ENCODE measurements around the gene CCDC33.

Gene CCDC33

DNA sequence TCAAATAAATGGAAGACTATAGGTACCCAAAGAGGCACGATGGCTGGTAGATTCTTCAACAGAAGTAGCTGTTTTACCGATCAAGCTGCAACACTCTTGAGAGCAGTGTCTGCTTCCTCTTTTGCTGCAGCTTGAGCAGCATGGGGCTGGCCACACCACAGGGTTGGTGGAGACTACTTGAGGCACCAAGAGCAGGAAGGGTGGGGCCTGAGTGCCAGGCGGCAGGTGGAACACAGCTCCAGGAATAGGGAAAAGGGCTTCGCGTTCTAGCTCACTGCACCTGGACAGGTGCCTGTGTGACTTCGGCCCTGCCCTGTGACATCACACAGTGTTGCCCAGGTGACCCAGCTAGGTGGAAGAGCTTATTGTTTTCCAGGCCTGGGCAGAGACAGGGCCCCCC lies at the start of gene CCDC33:
Gene CCDC33, plus strand, starts transcription at position 365 of the 400 bp plus-strand sequence. CDS start 394 bp downstream, outside the sequence.
- H3K4me3 ChIP-seq (ENCODE audit: low read length), result no peak within 1 kb of the TSS
- H3K36me3 ChIP-seq (ENCODE audit: control insufficient read depth, insufficient read depth, low read length, severe bottlenecking), result no peaks in the 10 kb centered on the region
- H3K27me3 ChIP-seq (replicated peaks; ENCODE audit: control insufficient read depth, insufficient read depth, low read length), result peaks cover 4% of the 10 kb centered on the region
- no peak within 1 kb of the TSS for H3K9ac ChIP-seq (ENCODE audit: low read length)
- DNase-seq (ENCODE audit: low read depth), result no peak
- no peaks in the 10 kb centered on the region for H3K9me3 ChIP-seq (ENCODE audit: control insufficient read depth, low read length)
- H3K4me1 ChIP-seq (ENCODE audit: control insufficient read depth, insufficient read depth, low read length), result peaks cover 35% of the 10 kb centered on the region

- Histone ChIP-seq H3K9ac (ENCODE audit: low read length) (no peak overlapping the region), H3K4me1 (ENCODE audit: control insufficient read depth, insufficient read depth, low read length) (peaks cover 21% of the 10 kb centered on the region), H3K4me3 (ENCODE audit: low read length) (no peak overlapping the region), H3K36me3 (ENCODE audit: control insufficient read depth, insufficient read depth, low read length, severe bottlenecking) (no peaks in the 10 kb centered on the region), H3K9me3 (ENCODE audit: control insufficient read depth, low read length) (no peaks in the 10 kb centered on the region), H3K27me3 (replicated peaks; ENCODE audit: control insufficient read depth, insufficient read depth, low read length) (no peaks in the 10 kb centered on the region)
- no peak for DNase-seq (ENCODE audit: low read depth)
These were observed 47.9 kb upstream of the CCDC33 start for GRCh38 chr15:74188216-74188615.

- Histone ChIP-seq H3K4me1 (ENCODE audit: control insufficient read depth, insufficient read depth, low read length) (peaks cover 40% of the 10 kb centered on the region), H3K9ac (ENCODE audit: low read length) (no peak overlapping the region), H3K36me3 (ENCODE audit: control insufficient read depth, insufficient read depth, low read length, severe bottlenecking) (no peaks in the 10 kb centered on the region), H3K9me3 (ENCODE audit: control insufficient read depth, low read length) (no peaks in the 10 kb centered on the region), H3K27me3 (replicated peaks; ENCODE audit: control insufficient read depth, insufficient read depth, low read length) (no peaks in the 10 kb centered on the region), H3K4me3 (ENCODE audit: low read length) (no peak overlapping the region)
- DNase-seq (ENCODE audit: low read depth), result no peak
These were observed 44.3 kb upstream of the CCDC33 start for GRCh38 chr15:74191798-74192197.

DNA sequence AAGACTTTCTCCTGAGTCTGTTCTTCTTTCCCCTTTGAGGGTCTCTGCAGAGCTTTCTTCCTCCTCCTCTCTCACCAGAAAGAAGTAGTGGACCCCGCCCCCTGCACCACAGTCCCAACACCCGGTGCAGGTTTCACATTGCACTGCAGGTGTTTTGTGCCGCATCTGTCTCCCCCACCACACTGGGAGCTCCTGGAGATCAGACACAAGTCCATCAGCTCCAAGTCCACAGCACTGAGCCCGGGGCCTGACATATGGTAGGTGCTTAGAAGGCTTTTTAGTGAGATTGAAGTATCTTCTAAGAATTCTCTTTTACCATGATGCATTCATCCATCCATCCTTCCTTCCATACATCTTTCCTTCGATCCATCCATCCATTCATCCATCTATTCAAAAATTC lies 43.4 kb upstream of the CCDC33 start:
- Histone ChIP-seq H3K4me3 (ENCODE audit: low read length) (no peak overlapping the region), H3K27me3 (replicated peaks; ENCODE audit: control insufficient read depth, insufficient read depth, low read length) (no peaks in the 10 kb centered on the region), H3K9ac (ENCODE audit: low read length) (no peak overlapping the region), H3K4me1 (ENCODE audit: control insufficient read depth, insufficient read depth, low read length) (peaks cover 42% of the 10 kb centered on the region), H3K9me3 (ENCODE audit: control insufficient read depth, low read length) (no peaks in the 10 kb centered on the region), H3K36me3 (ENCODE audit: control insufficient read depth, insufficient read depth, low read length, severe bottlenecking) (no peaks in the 10 kb centered on the region)
- no peak for DNase-seq (ENCODE audit: low read depth)

DNA sequence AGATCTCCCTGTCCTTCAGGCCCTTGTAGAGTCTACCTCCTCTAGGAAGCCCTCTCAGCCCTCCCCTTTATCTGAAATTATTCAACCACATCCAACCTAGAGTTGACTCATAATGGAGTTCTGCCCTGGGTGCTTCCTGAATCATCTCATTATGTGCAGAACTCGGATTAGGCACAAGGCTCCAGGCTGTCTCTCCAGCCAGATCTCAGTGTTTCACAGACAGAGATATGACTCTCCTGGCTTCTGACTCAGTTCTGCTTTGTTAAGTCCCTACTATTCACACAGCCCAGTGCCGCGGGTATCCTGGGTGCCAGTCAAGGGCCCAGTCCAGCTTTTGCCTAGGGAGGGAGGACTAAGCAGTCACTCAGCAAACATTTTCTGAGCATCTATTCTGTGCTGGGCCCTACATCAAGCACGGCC lies 42.8 kb upstream of the CCDC33 start:
- no peaks in the 10 kb centered on the region for H3K9me3 ChIP-seq (ENCODE audit: control insufficient read depth, low read length)
- H3K4me1 ChIP-seq (ENCODE audit: control insufficient read depth, insufficient read depth, low read length), result peaks cover 42% of the 10 kb centered on the region
- no peaks in the 10 kb centered on the region for H3K27me3 ChIP-seq (replicated peaks; ENCODE audit: control insufficient read depth, insufficient read depth, low read length)
- H3K4me3 ChIP-seq (ENCODE audit: low read length), result no peak overlapping the region
- H3K36me3 ChIP-seq (ENCODE audit: control insufficient read depth, insufficient read depth, low read length, severe bottlenecking), result no peaks in the 10 kb centered on the region
- H3K9ac ChIP-seq (ENCODE audit: low read length), result peak overlapping the region; percentile 14
- peak; percentile 74 for DNase-seq (ENCODE audit: low read depth)

- Histone ChIP-seq H3K9ac (ENCODE audit: low read length) (peak overlapping the region; percentile 14), H3K4me3 (ENCODE audit: low read length) (no peak overlapping the region), H3K9me3 (ENCODE audit: control insufficient read depth, low read length) (no peaks in the 10 kb centered on the region), H3K36me3 (ENCODE audit: control insufficient read depth, insufficient read depth, low read length, severe bottlenecking) (no peaks in the 10 kb centered on the region), H3K4me1 (ENCODE audit: control insufficient read depth, insufficient read depth, low read length) (peaks cover 42% of the 10 kb centered on the region), H3K27me3 (replicated peaks; ENCODE audit: control insufficient read depth, insufficient read depth, low read length) (no peaks in the 10 kb centered on the region)
- no peak for DNase-seq (ENCODE audit: low read depth)
These were observed 42.2 kb upstream of the CCDC33 start for GRCh38 chr15:74193905-74194304.

DNA sequence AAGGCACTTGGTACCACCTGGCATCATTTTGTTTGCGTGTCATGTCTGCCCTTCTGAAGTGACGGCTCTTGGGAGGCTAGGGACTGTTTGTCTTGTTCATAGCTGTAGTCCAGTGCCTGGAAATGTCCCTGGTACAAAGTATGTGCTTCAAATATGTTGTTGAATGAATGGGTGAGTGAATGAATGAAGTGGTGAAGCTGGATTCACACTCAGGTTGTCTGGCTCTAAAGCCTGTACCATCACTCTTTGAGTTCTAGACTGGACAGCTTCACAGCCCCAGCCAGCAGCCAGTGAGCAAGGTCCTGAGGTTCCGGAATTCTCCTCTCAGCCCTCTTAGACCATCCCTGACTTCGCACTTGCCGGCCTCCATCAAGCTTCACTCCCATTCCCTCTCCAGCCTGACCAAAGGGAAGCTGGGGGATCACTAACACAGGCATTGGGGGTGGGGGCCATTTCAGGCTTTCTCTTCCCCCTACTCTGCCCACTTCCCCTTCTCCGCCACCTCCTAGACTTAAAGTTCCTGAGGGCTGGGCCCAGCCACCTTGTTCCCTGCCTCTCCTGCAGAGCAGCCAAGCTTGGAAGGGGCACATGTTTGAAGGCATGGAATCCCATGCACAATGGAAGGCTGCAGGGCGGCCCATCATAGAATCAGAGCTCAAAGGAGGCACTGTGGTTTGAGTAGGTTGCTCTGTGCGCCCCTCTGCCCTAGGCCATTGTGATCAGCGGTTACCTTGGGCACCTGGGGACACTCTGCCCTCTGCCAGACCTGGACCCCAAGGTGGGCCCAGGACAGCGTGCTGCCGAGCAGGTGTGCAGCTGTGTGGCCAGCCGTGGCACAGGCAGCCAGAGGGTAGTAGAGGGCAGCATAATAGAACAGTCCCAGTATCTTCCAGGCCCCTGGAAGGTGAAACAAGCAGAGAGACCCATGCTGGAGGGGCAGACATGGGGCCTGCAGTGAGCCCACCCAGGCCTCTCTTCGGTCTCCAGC lies 41.3 kb upstream of the CCDC33 start:
- H3K9ac ChIP-seq (ENCODE audit: low read length), result no peak overlapping the region
- H3K27me3 ChIP-seq (replicated peaks; ENCODE audit: control insufficient read depth, insufficient read depth, low read length), result no peaks in the 10 kb centered on the region
- no peak overlapping the region for H3K4me3 ChIP-seq (ENCODE audit: low read length)
- no peaks in the 10 kb centered on the region for H3K36me3 ChIP-seq (ENCODE audit: control insufficient read depth, insufficient read depth, low read length, severe bottlenecking)
- H3K4me1 ChIP-seq (ENCODE audit: control insufficient read depth, insufficient read depth, low read length), result peaks cover 42% of the 10 kb centered on the region
- H3K9me3 ChIP-seq (ENCODE audit: control insufficient read depth, low read length), result no peaks in the 10 kb centered on the region
- DNase-seq (ENCODE audit: low read depth), result no peak

DNA sequence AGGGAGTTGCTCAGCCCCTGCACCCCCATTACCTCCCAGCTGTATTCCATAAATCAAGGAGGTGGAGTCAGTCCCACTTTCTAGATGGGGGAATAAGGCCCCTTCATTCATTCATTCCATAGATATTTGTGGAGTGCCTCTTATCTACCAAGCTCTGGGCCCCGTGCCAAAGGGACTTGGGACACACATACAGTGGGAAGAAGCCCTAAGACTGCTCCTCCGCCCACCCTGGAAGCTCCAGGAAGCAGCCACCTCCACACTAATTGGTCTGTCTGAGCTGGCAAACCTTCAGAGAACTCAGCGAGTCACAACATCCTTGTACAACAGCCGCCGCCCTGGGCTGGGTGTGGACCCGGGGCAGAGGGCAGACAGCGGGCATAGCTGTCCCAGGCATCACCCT lies 40.0 kb upstream of the CCDC33 start:
- H3K9me3 ChIP-seq (ENCODE audit: control insufficient read depth, low read length), result no peaks in the 10 kb centered on the region
- no peaks in the 10 kb centered on the region for H3K27me3 ChIP-seq (replicated peaks; ENCODE audit: control insufficient read depth, insufficient read depth, low read length)
- no peaks in the 10 kb centered on the region for H3K36me3 ChIP-seq (ENCODE audit: control insufficient read depth, insufficient read depth, low read length, severe bottlenecking)
- H3K4me1 ChIP-seq (ENCODE audit: control insufficient read depth, insufficient read depth, low read length), result peaks cover 54% of the 10 kb centered on the region
- peak; percentile 93 for DNase-seq (ENCODE audit: low read depth)
- no peak overlapping the region for H3K4me3 ChIP-seq (ENCODE audit: low read length)
- H3K9ac ChIP-seq (ENCODE audit: low read length), result no peak overlapping the region

GRCh38 chr15:74197176-74197965 lies 38.8 kb upstream of the CCDC33 start:
- Histone ChIP-seq H3K27me3 (replicated peaks; ENCODE audit: control insufficient read depth, insufficient read depth, low read length) (no peaks in the 10 kb centered on the region), H3K36me3 (ENCODE audit: control insufficient read depth, insufficient read depth, low read length, severe bottlenecking) (no peaks in the 10 kb centered on the region), H3K9ac (ENCODE audit: low read length) (no peak overlapping the region), H3K4me3 (ENCODE audit: low read length) (no peak overlapping the region), H3K9me3 (ENCODE audit: control insufficient read depth, low read length) (no peaks in the 10 kb centered on the region), H3K4me1 (ENCODE audit: control insufficient read depth, insufficient read depth, low read length) (peaks cover 48% of the 10 kb centered on the region)
- DNase-seq (ENCODE audit: low read depth), result no peak

DNA sequence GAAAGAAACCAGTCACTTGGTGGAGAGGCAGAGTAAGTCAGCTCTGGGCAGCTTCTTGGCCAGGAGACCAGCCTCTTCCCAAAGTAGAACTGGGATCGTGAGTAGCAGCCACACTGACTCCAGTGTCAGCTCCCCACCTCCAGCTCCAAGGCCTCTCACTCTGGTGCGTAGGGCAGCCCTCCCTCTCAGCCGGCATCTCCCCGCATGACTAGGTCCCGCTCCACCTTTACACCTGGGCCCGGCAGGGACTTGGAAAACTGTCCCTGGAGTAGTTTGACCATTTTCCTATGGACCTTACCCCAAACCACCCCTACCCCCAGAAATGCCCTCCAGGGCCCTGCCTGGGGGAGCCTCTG lies 36.9 kb upstream of the CCDC33 start:
- no peaks in the 10 kb centered on the region for H3K9me3 ChIP-seq (ENCODE audit: control insufficient read depth, low read length)
- H3K4me1 ChIP-seq (ENCODE audit: control insufficient read depth, insufficient read depth, low read length), result peaks cover 38% of the 10 kb centered on the region
- no peak for DNase-seq (ENCODE audit: low read depth)
- H3K9ac ChIP-seq (ENCODE audit: low read length), result no peak overlapping the region
- H3K36me3 ChIP-seq (ENCODE audit: control insufficient read depth, insufficient read depth, low read length, severe bottlenecking), result no peaks in the 10 kb centered on the region
- no peak overlapping the region for H3K4me3 ChIP-seq (ENCODE audit: low read length)
- H3K27me3 ChIP-seq (replicated peaks; ENCODE audit: control insufficient read depth, insufficient read depth, low read length), result no peaks in the 10 kb centered on the region

GRCh38 chr15:74200412-74200815 lies 35.7 kb upstream of the CCDC33 start:
- peak; percentile 96 for DNase-seq (ENCODE audit: low read depth)
- Histone ChIP-seq H3K4me1 (ENCODE audit: control insufficient read depth, insufficient read depth, low read length) (peaks cover 38% of the 10 kb centered on the region), H3K36me3 (ENCODE audit: control insufficient read depth, insufficient read depth, low read length, severe bottlenecking) (no peaks in the 10 kb centered on the region), H3K4me3 (ENCODE audit: low read length) (no peak overlapping the region), H3K9ac (ENCODE audit: low read length) (no peak overlapping the region), H3K9me3 (ENCODE audit: control insufficient read depth, low read length) (no peaks in the 10 kb centered on the region), H3K27me3 (replicated peaks; ENCODE audit: control insufficient read depth, insufficient read depth, low read length) (no peaks in the 10 kb centered on the region)

Measured in adipocyte (in vitro differentiated cells).